ENCODE data around the gene PCDH9.

- TF ChIP-seq CTCF (IDR thresholded peaks at IDR 0.05; ENCODE audit: low read depth, low read length) = no peak
- no peak for TF ChIP-seq EZH2phosphoT487 (IDR thresholded peaks at IDR 0.05; ENCODE audit: low read depth)
These were observed 594.6 kb downstream of the PCDH9 start for GRCh38 chr13:66635526-66635925.

Measured in OCI-LY3 (cell line).